Measurements from ENCODE around the gene ZNF598. TPM values are rescaled to one million over a fixed set of nuclear protein-coding genes. Genes with fewer than 3 reads are reported as not detected.

The ZNF598 gene
- total and polyA plus RNA-seq, 2 of the 13 experiments (the other 11 are each of a cell fraction or from before 2014, with no cell fraction given), result 13.5 to 14.2 TPM

DNA sequence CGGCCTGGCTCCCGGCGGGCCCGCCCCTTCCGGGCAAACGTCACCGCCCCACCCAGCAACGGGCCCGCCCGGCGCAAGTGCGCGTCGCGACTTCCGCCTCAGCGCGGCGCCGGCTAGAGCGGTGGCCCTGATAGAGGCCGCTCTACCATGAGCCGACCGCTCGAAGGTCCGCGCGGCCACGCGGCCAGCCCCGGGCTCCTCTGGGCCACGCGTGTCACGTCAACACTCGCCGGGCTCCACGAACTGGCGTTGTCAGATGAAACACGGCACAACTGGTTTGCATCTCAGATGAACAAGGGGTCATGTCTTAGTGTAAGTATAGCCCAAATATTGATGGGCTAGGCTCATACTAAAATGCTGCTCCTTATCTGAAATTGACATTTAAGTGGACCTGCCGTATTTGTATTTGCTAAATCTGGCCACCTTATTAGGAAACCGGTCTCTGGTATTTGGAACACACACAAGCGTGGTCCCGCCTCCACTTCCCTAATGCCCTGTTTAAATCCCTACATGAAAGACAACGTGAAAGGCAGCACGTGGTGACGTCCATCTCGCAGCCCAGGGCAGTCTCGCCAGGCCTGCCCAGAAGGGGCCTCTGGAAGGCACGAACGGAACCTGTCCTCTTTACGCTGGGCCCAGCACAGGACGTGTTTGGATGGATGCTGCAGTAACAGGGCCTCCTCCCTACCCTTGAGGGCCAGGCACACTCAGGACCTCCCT, at the start of gene ZNF598 (continued):
- TF ChIP-seq, protein P1, sequence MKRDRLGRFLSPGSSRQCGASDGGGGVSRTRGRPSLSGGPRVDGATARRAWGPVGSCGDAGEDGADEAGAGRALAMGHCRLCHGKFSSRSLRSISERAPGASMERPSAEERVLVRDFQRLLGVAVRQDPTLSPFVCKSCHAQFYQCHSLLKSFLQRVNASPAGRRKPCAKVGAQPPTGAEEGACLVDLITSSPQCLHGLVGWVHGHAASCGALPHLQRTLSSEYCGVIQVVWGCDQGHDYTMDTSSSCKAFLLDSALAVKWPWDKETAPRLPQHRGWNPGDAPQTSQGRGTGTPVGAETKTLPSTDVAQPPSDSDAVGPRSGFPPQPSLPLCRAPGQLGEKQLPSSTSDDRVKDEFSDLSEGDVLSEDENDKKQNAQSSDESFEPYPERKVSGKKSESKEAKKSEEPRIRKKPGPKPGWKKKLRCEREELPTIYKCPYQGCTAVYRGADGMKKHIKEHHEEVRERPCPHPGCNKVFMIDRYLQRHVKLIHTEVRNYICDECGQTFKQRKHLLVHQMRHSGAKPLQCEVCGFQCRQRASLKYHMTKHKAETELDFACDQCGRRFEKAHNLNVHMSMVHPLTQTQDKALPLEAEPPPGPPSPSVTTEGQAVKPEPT (CRISPR knock-in tag; IDR thresholded peaks at IDR 0.05; ENCODE audit: low read depth), result 0 out of 2 replicates have a peak, but pooled peaks have one; percentile 19
- TF ChIP-seq ZFYVE20 (CRISPR knock-in tag; IDR thresholded peaks at IDR 0.05; ENCODE audit: borderline replicate concordance, low read depth), result no peak
- TF ChIP-seq HOXD1 (CRISPR knock-in tag; IDR thresholded peaks at IDR 0.05), result no peak
- peak; percentile 39; the same call in 1 of the 2 replicates for TF ChIP-seq ZMYM3 (CRISPR knock-in tag; IDR thresholded peaks at IDR 0.05)
- TF ChIP-seq BCL6 (CRISPR knock-in tag; IDR thresholded peaks at IDR 0.05), result peak; percentile 33; the same call in 1 of the 2 replicates
- TF ChIP-seq, protein P2, sequence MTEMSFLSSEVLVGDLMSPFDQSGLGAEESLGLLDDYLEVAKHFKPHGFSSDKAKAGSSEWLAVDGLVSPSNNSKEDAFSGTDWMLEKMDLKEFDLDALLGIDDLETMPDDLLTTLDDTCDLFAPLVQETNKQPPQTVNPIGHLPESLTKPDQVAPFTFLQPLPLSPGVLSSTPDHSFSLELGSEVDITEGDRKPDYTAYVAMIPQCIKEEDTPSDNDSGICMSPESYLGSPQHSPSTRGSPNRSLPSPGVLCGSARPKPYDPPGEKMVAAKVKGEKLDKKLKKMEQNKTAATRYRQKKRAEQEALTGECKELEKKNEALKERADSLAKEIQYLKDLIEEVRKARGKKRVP (CRISPR knock-in tag; IDR thresholded peaks at IDR 0.05), result no peak
- peak; percentile 32; the same call in 1 of the 2 replicates for TF ChIP-seq CREB1 (IDR thresholded peaks at IDR 0.05)
- TF ChIP-seq CREB1 (CRISPR knock-in tag; IDR thresholded peaks at IDR 0.05), result peak; percentile 35; the same call in 1 of the 2 replicates
- 0 out of 2 replicates have a peak, but pooled peaks have one; percentile 35 for TF ChIP-seq ZNF614 (CRISPR knock-in tag; IDR thresholded peaks at IDR 0.05; ENCODE audit: borderline replicate concordance)
- TF ChIP-seq, protein P3, sequence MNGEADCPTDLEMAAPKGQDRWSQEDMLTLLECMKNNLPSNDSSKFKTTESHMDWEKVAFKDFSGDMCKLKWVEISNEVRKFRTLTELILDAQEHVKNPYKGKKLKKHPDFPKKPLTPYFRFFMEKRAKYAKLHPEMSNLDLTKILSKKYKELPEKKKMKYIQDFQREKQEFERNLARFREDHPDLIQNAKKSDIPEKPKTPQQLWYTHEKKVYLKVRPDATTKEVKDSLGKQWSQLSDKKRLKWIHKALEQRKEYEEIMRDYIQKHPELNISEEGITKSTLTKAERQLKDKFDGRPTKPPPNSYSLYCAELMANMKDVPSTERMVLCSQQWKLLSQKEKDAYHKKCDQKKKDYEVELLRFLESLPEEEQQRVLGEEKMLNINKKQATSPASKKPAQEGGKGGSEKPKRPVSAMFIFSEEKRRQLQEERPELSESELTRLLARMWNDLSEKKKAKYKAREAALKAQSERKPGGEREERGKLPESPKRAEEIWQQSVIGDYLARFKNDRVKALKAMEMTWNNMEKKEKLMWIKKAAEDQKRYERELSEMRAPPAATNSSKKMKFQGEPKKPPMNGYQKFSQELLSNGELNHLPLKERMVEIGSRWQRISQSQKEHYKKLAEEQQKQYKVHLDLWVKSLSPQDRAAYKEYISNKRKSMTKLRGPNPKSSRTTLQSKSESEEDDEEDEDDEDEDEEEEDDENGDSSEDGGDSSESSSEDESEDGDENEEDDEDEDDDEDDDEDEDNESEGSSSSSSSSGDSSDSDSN (CRISPR knock-in tag; IDR thresholded peaks at IDR 0.05), result peak; percentile 52
- TF ChIP-seq, protein P4, sequence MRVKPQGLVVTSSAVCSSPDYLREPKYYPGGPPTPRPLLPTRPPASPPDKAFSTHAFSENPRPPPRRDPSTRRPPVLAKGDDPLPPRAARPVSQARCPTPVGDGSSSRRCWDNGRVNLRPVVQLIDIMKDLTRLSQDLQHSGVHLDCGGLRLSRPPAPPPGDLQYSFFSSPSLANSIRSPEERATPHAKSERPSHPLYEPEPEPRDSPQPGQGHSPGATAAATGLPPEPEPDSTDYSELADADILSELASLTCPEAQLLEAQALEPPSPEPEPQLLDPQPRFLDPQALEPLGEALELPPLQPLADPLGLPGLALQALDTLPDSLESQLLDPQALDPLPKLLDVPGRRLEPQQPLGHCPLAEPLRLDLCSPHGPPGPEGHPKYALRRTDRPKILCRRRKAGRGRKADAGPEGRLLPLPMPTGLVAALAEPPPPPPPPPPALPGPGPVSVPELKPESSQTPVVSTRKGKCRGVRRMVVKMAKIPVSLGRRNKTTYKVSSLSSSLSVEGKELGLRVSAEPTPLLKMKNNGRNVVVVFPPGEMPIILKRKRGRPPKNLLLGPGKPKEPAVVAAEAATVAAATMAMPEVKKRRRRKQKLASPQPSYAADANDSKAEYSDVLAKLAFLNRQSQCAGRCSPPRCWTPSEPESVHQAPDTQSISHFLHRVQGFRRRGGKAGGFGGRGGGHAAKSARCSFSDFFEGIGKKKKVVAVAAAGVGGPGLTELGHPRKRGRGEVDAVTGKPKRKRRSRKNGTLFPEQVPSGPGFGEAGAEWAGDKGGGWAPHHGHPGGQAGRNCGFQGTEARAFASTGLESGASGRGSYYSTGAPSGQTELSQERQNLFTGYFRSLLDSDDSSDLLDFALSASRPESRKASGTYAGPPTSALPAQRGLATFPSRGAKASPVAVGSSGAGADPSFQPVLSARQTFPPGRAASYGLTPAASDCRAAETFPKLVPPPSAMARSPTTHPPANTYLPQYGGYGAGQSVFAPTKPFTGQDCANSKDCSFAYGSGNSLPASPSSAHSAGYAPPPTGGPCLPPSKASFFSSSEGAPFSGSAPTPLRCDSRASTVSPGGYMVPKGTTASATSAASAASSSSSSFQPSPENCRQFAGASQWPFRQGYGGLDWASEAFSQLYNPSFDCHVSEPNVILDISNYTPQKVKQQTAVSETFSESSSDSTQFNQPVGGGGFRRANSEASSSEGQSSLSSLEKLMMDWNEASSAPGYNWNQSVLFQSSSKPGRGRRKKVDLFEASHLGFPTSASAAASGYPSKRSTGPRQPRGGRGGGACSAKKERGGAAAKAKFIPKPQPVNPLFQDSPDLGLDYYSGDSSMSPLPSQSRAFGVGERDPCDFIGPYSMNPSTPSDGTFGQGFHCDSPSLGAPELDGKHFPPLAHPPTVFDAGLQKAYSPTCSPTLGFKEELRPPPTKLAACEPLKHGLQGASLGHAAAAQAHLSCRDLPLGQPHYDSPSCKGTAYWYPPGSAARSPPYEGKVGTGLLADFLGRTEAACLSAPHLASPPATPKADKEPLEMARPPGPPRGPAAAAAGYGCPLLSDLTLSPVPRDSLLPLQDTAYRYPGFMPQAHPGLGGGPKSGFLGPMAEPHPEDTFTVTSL (CRISPR knock-in tag; IDR thresholded peaks at IDR 0.05; ENCODE audit: borderline replicate concordance), result peak; percentile 44
- TF ChIP-seq, protein P5, sequence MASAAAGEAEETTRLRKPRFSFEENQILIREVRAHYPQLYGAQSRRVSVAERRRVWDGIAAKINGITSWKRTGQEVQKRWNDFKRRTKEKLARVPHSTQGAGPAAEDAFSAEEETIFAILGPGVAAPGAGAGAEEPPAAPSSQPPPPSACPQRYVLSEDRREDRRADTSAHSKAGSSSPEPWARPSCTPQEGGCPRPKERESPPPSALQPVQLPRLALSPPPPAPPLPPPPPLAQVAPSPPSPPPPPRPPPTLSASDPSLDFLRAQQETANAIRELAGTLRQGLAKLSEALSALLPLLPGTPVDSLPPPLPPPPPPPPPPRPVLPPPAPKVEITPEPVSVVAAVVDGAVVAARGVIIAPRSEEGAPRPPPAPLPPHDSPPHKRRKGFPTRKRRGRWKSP (CRISPR knock-in tag; IDR thresholded peaks at IDR 0.05), result peak; percentile 63; the same call in 1 of the 2 replicates
- TF ChIP-seq, protein P6, sequence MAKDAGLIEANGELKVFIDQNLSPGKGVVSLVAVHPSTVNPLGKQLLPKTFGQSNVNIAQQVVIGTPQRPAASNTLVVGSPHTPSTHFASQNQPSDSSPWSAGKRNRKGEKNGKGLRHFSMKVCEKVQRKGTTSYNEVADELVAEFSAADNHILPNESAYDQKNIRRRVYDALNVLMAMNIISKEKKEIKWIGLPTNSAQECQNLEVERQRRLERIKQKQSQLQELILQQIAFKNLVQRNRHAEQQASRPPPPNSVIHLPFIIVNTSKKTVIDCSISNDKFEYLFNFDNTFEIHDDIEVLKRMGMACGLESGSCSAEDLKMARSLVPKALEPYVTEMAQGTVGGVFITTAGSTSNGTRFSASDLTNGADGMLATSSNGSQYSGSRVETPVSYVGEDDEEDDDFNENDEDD (CRISPR knock-in tag; IDR thresholded peaks at IDR 0.05; ENCODE audit: borderline replicate concordance), result peak; percentile 31
- 0 out of 2 replicates have a peak, but pooled peaks have one; percentile 71 for TF ChIP-seq ZNF598 (CRISPR knock-in tag; IDR thresholded peaks at IDR 0.05; ENCODE audit: borderline replicate concordance)

Data from HepG2 (cell line).